Uterus (tissue), 2 donors: ENCODE measurements around the gene NRSN2.

ENCODE experiments used
- CTCF ChIP-seq, 4 experiments: fragments of 200-600 bp in 2 of 4; fragments of 450-650 bp in 2 of 4; sonication (generic) in 2 of 4; IDR thresholded peaks; one replicate each; pipeline ENCODE4 v1.5.1; 2016 to 2019; ENCODE audit warnings: antibody characterized with exemption in 4 of 4, mild to moderate bottlenecking in 2 of 4, moderate library complexity in 1 of 4
- POLR2A ChIP-seq, 2 donors: fragments of 450-650 bp; IDR thresholded peaks; one replicate each; pipeline ENCODE4 v1.6.1; 2016; ENCODE audit warnings: antibody characterized with exemption in 2 of 2, mild to moderate bottlenecking in 1 of 2, moderate library complexity in 1 of 2

DNA sequence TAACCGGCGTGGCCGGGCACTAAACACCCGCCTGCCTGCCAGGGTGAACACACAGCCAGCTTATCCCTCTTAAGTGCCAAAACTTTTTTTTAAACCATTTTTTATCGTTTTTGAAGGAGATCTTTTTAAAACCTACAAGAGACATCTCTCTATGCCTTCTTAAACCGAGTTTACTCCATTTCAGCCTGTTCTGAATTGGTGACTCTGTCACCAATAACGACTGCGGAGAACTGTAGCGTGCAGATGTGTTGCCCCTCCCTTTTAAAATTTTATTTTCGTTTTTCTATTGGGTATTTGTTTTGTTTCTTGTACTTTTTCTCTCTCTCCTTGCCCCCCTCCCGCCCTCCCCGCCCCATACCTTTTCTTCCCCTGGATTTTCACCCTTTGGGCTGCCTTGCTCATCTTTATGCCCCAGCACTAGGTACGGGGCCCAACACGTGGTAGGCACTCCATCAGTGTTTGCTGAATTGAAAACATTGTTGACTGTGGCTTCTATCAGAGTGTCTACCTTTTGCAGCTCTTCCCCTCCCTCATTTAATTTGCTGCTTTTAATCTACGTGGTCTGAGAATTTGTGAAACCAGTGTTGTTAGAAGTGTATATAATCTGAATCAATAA is 48.0 kb upstream of the NRSN2 start:
- no peak for TF ChIP-seq CTCF (IDR thresholded peaks at IDR 0.05)
- no peak for TF ChIP-seq POLR2A (IDR thresholded peaks at IDR 0.05)
